ENCODE data around the gene P2RX7.

P2RX7 gene

DNA sequence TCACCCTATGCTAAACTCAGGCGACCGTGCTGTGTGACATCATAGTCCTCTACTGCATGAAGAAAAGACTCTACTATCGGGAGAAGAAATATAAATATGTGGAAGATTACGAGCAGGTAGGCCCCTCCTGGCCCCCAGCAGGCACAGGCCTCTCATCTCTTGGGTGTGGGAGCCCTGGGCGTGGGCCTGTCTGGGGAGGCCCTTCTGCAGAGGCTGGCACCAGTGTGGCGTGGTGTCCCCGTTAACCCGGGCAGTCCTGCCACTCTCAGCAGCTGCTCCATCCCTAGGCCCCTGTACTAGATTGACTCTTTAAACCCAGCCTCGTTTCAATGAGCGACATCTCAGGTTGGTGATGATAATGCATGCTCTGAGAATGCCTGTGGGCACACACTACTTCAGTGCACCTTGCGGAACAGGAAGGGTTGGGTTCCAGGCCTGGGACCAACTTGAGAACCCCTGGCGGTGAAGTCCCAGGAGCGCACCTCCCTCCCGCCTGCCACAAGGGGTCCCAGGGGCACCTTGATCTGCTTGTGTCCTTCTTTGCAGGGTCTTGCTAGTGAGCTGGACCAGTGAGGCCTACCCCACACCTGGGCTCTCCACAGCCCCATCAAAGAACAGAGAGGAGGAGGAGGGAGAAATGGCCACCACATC lies 100.4 kb downstream of the P2RX7 start:
- Mint-ChIP-seq H3K27ac (no peak overlapping the region), H3K9me3 (no peaks in the 10 kb centered on the region), H3K27me3 (no peaks in the 10 kb centered on the region), H3K4me3 (no peak overlapping the region), H3K36me3 (peaks cover 23 to 49% of the 10 kb centered on the region in 2 donors), H3K4me1 (peaks cover 3 to 7% of the 10 kb centered on the region in 2 donors)
- ATAC-seq (replicated peaks) (no peak), DNase-seq (no peak)

DNA sequence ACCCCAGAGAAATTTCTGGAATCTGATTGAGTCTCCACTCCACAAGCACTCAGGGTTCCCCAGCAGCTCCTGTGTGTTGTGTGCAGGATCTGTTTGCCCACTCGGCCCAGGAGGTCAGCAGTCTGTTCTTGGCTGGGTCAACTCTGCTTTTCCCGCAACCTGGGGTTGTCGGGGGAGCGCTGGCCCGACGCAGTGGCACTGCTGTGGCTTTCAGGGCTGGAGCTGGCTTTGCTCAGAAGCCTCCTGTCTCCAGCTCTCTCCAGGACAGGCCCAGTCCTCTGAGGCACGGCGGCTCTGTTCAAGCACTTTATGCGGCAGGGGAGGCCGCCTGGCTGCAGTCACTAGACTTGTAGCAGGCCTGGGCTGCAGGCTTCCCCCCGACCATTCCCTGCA lies 100.9 kb downstream of the P2RX7 start:
- Mint-ChIP-seq H3K36me3 (peaks cover 22 to 48% of the 10 kb centered on the region in 2 donors), H3K27me3 (no peaks in the 10 kb centered on the region), H3K27ac (no peak overlapping the region), H3K4me3 (no peak overlapping the region), H3K4me1 (peaks cover 3 to 7% of the 10 kb centered on the region in 2 donors), H3K9me3 (no peaks in the 10 kb centered on the region)
- DNase-seq, result no peak
- ATAC-seq (replicated peaks), result no peak

DNA sequence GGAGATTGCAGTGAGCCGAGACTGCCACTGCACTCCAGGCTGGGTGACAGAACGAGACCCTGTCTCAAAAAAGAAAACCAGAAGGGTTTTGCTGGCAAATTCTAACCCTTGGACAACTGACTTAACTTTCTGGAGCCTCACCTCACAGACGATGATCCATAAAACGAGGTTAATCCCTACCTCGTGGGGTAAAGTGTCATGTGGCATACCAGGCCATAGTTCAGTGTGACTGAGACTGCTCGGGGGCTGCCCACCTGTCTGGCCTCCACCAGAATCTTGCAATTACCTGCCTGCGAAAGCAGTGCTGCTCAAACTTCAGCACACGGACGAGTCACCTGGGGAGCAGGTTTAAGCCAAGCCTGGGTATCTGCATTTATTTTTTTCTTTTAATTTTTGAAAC lies 104.1 kb downstream of the P2RX7 start:
- no peaks in the 10 kb centered on the region for H3K9me3 Mint-ChIP-seq
- ATAC-seq (replicated peaks) (no peak), DNase-seq (no peak)
- H3K4me1 Mint-ChIP-seq, result peaks cover 21 to 26% of the 10 kb centered on the region in 2 donors
- H3K27ac Mint-ChIP-seq, result no peak overlapping the region
- peaks cover 35 to 62% of the 10 kb centered on the region in 2 donors for H3K36me3 Mint-ChIP-seq
- H3K27me3 Mint-ChIP-seq, result no peaks in the 10 kb centered on the region
- H3K4me3 Mint-ChIP-seq, result no peak overlapping the region

DNA sequence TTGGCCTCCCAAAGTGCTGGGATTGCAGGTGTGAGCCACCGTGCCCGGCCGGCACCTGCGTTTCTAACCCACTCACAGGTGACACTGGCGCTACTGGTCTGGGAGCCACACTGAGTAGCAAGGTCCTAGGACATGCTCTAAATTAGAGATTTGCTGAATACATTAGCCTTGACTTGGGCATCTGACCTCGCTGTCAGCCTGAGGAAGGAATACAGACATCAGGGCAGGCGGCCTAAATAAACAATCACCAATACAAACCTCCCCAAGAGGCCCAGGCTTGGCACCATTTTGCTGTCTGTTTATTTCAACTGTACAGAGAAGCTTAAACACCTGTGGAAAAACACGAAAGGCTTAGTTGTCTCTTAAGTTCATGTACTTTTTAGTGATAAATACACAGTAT lies 104.7 kb downstream of the P2RX7 start:
- Mint-ChIP-seq H3K4me3 (no peak overlapping the region), H3K36me3 (peaks cover 35 to 58% of the 10 kb centered on the region in 2 donors), H3K4me1 (peaks cover 21 to 29% of the 10 kb centered on the region in 2 donors), H3K27ac (no peak overlapping the region), H3K9me3 (no peaks in the 10 kb centered on the region), H3K27me3 (no peaks in the 10 kb centered on the region)
- no peak for DNase-seq
- no peak for ATAC-seq (replicated peaks)

Measured in stimulated activated naive B cell treated with anti-CD40 and anti-IgM and Interleukin-4, amounts not matched to agents 10 μg/mL and 1 μg/mL and 100 μg/mL, for 72 hours (primary cell).